Endodermal cell (in vitro differentiated cells): Measurements from ENCODE around the gene BTN2A1. TPM values are rescaled to one million over a fixed set of nuclear protein-coding genes. Genes with fewer than 3 reads are reported as not detected.

Experiments
- DNase-seq: peaks from one replicate; pipeline ENCODE4 v3.0.0-alpha.2; 2017
- H3K27ac ChIP-seq: 2 replicates; pipeline ENCODE4 v1.5.1; 2013; ENCODE audit warnings: mild to moderate bottlenecking, low read depth, low read length, moderate library complexity
- H3K27me3 ChIP-seq: 2 replicates; pipeline ENCODE4 v1.6.1; 2013; ENCODE audit warnings: mild to moderate bottlenecking, low read length, moderate library complexity; ENCODE audit not compliant: insufficient read depth, control insufficient read depth, poor library complexity, severe bottlenecking
- H3K36me3 ChIP-seq: 2 replicates; pipeline ENCODE4 v1.7.0; 2013; ENCODE audit warnings: mild to moderate bottlenecking, low read length, moderate library complexity; ENCODE audit not compliant: control insufficient read depth, insufficient read depth
- H3K4me1 ChIP-seq: one replicate; pipeline ENCODE4 v1.7.0; 2013; ENCODE audit warnings: low read length; ENCODE audit not compliant: control insufficient read depth, insufficient read depth
- H3K4me3 ChIP-seq: 2 replicates; pipeline ENCODE4 v1.5.1; 2013; ENCODE audit warnings: mild to moderate bottlenecking, low read length, moderate library complexity
- H3K9ac ChIP-seq: 2 replicates; pipeline ENCODE4 v1.6.1; 2013; ENCODE audit warnings: mild to moderate bottlenecking, low read length, moderate library complexity; ENCODE audit not compliant: poor library complexity, severe bottlenecking; ENCODE audit errors: extremely low read depth
- H3K9me3 ChIP-seq: 2 replicates; pipeline ENCODE4 v1.6.1; 2013; ENCODE audit warnings: mild to moderate bottlenecking, low read length, moderate library complexity; ENCODE audit not compliant: control insufficient read depth
- H3K27ac Mint-ChIP-seq: 2 replicates; pipeline ENCODE4 v1.8.0; 2020; ENCODE audit warnings: mixed read lengths
- H3K27me3 Mint-ChIP-seq: 2 replicates; pipeline ENCODE4 v1.8.0; 2021; ENCODE audit warnings: mild to moderate bottlenecking, mixed read lengths; ENCODE audit not compliant: insufficient read depth
- H3K36me3 Mint-ChIP-seq: 2 replicates; pipeline ENCODE4 v1.8.0; 2020; ENCODE audit warnings: low read depth, mixed read lengths
- H3K4me1 Mint-ChIP-seq: 2 replicates; pipeline ENCODE4 v1.8.0; 2020; ENCODE audit warnings: mixed read lengths
- H3K4me3 Mint-ChIP-seq: 2 replicates; pipeline ENCODE4 v1.8.0; 2020; ENCODE audit warnings: mild to moderate bottlenecking, moderate library complexity, mixed read lengths
- H3K9me3 Mint-ChIP-seq: 2 replicates; pipeline ENCODE4 v1.8.0; 2020; ENCODE audit warnings: mild to moderate bottlenecking, mixed read lengths
- WGBS, 2 experiments: methylation state at CpG; one replicate each; pipeline versions ENCODE4 v1.1.5 to v1.1.7; 2013; ENCODE audit warnings: missing lambda C conversion rate in 2 of 2, mixed read lengths in 1 of 2; ENCODE audit not compliant: insufficient coverage in 1 of 2, insufficient read length in 1 of 2; 5-methylcytosine and 5-hydroxymethylcytosine counted together
- total RNA-seq, 2 donors: library from RNA; stranded (reverse); fragmentation: NEBNext Ultra II Directional in 1 of 2; extraction: Animal tissue kit (Norgen Biotek cat#: 25700) in 1 of 2; gene quantifications; 2 replicates in 1 of 2; 3 replicates in 1 of 2; pipeline ENCODE4 v1.2.1, GENCODE V29; 2021
- TF ChIP-seq, protein P1 (sequence below): fragments of 200-600 bp; sonication (generic); conservative IDR thresholded peaks from 2 replicates; pipeline ENCODE4 v1.5.0; 2021; ENCODE audit warnings: antibody characterized with exemption, mild to moderate bottlenecking

The BTN2A1 gene
- total RNA-seq, 2 donors from 2014 or later, result 15.0 to 18.7 TPM

DNA sequence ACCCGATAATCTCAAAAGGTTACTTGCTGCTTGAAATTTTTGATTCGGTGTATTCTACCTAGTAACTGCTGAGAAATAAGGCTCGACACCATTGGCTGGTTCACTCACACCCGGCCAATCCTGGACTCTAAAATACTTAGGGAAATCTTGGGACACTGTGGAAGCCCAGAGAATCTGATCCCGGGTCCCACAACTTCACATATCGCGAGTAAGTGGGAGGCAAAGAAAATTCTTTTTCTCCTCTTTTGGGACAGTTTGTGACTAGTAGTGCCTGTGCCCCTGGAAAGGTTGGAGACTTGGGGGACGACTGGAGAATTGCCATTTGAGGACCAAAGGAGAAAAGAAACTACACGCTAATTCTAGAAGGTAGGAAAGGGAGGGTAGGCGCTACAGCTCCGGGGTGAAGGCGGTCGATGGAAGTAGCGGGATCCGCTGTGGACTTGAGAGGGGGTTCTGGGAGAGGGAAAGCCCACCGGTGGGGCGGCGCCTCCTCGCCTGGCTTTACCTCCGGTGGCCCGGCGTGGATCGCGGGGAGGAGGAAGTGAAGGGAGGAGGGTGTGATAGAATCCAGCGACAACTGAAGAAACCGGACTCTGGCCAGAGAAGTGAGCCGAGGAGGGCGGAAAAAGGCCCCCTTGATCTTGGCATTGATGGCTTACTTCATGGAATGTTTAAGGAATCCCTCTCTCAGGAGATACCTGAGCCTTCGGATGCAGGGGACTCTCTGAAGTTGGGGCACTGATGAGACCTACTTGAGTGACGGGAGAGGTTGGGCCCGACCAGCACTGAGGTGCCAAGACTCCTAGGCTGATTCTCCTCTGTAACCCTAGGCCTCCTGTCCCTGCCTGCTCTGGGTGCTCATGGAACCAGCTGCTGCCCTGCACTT lies 36.3 kb upstream of the BTN2A1 start:
- Histone ChIP-seq H3K9ac (peak overlapping the region; percentile 82), H3K27me3 (no peaks in the 10 kb centered on the region), H3K9me3 (peaks cover 15% of the 10 kb centered on the region), H3K4me1 (no peaks in the 10 kb centered on the region), H3K4me3 (peak overlapping the region; percentile 98), H3K27ac (peak overlapping the region; percentile 15), H3K36me3 (no peaks in the 10 kb centered on the region)
- peaks cover 4% of the 10 kb centered on the region for H3K4me1 Mint-ChIP-seq
- H3K36me3 Mint-ChIP-seq, result peaks cover 12% of the 10 kb centered on the region
- TF ChIP-seq, protein P1, sequence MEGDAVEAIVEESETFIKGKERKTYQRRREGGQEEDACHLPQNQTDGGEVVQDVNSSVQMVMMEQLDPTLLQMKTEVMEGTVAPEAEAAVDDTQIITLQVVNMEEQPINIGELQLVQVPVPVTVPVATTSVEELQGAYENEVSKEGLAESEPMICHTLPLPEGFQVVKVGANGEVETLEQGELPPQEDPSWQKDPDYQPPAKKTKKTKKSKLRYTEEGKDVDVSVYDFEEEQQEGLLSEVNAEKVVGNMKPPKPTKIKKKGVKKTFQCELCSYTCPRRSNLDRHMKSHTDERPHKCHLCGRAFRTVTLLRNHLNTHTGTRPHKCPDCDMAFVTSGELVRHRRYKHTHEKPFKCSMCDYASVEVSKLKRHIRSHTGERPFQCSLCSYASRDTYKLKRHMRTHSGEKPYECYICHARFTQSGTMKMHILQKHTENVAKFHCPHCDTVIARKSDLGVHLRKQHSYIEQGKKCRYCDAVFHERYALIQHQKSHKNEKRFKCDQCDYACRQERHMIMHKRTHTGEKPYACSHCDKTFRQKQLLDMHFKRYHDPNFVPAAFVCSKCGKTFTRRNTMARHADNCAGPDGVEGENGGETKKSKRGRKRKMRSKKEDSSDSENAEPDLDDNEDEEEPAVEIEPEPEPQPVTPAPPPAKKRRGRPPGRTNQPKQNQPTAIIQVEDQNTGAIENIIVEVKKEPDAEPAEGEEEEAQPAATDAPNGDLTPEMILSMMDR, result no peak
- H3K9me3 Mint-ChIP-seq, result peaks cover 19% of the 10 kb centered on the region
- H3K27me3 Mint-ChIP-seq, result no peaks in the 10 kb centered on the region
- 4 to 5% methylated on average over 10 to 31 of the region's 31 CpGs for WGBS, 2 experiments
- no peak overlapping the region for H3K27ac Mint-ChIP-seq
- H3K4me3 Mint-ChIP-seq, result no peak overlapping the region
- peak; percentile 91 for DNase-seq

DNA sequence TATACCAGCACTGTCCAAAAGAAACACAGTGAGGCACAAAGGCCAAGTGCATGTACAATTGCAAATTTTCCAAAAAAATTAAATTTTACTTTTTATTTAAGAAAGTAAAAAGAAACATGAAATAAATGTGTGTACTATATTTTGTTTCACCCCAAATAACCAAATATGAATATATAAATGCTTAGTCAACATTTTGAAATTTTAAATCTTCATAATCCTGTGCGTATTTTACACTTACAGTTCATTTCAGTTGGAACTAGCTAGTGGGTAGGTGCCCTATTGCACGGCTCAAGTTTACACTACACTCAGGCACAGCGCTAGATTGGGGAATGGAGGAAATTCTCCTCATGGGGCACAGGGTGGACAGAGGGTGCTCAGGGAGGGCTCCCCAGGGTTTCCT lies 35.4 kb upstream of the BTN2A1 start:
- Mint-ChIP-seq H3K9me3 (peaks cover 15% of the 10 kb centered on the region), H3K4me1 (peaks cover 4% of the 10 kb centered on the region), H3K27me3 (no peaks in the 10 kb centered on the region), H3K27ac (no peak overlapping the region), H3K36me3 (peaks cover 20% of the 10 kb centered on the region), H3K4me3 (no peak overlapping the region)
- Histone ChIP-seq H3K9me3 (peaks cover 13% of the 10 kb centered on the region), H3K27me3 (no peaks in the 10 kb centered on the region), H3K9ac (no peak overlapping the region), H3K4me1 (no peaks in the 10 kb centered on the region), H3K36me3 (no peaks in the 10 kb centered on the region), H3K4me3 (peak overlapping the region; percentile 98), H3K27ac (no peak overlapping the region)
- no peak for DNase-seq
- TF ChIP-seq, protein P1, result no peak
- 95% methylated on average over 3 of the region's 3 CpGs; no CpG with 5 or more reads in 1 of the 2 experiments for whole genome bisulfite sequencing, 2 experiments

DNA sequence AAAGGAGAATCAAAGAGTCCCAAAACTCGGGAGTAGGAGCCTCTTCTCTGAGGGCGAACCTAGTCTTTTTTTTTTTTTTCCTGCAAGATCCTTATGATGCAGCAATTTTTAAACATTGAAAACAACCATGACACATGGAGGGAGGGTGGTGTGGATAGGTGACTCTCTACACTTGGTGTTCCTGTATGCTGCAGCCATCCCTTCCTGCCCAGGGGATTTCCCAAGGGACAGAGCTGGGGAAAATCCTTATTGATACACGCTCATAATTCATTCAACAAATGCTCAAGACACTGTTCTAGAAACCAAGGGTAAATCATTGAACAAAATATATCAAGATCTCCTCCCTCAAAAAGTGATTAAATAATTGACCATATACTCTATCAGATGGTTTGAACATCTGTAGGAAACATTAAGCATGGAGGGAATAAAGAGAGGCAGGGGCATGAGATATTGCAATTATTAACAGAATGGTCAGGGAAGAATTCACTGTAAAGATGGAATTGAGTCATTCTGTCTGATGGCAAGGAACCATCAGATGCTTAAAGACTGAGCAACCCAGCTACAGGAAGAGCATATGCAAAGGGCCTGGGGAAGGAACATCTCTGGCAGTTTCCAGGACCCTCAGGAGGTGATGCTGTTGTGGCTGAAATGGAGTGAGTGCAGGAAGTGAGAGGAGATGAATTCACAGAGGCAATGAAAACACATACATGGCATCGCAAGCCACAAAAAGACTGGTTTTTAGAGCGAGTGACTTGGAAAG lies 30.9 kb upstream of the BTN2A1 start:
- Histone ChIP-seq H3K36me3 (no peaks in the 10 kb centered on the region), H3K27ac (no peak overlapping the region), H3K27me3 (no peaks in the 10 kb centered on the region), H3K9me3 (no peaks in the 10 kb centered on the region), H3K4me3 (no peak overlapping the region), H3K4me1 (no peaks in the 10 kb centered on the region), H3K9ac (no peak overlapping the region)
- H3K27me3 Mint-ChIP-seq, result no peaks in the 10 kb centered on the region
- no peak for DNase-seq
- H3K27ac Mint-ChIP-seq, result no peak overlapping the region
- H3K36me3 Mint-ChIP-seq, result peaks cover 59% of the 10 kb centered on the region
- H3K9me3 Mint-ChIP-seq, result peaks cover 5% of the 10 kb centered on the region
- no peak overlapping the region for H3K4me3 Mint-ChIP-seq
- TF ChIP-seq, protein P1, result no peak
- 94 to 100% methylated on average over 3 to 5 of the region's 5 CpGs for WGBS, 2 experiments
- H3K4me1 Mint-ChIP-seq, result peaks cover 3% of the 10 kb centered on the region
